ENCODE data around the gene ULBP1.
"Not testable (repeated sequence)": the region's sequence is repeated elsewhere in the genome, so short reads cannot be mapped to it uniquely, and the experiment has no call there.

The ULBP1 gene

GRCh38 chr6:150018846-150019580 is 55.3 kb downstream of the ULBP1 start:
- Mint-ChIP-seq H3K27me3 (ENCODE audit: low read depth) (peaks cover 60% of the 10 kb centered on the region), H3K27ac (no peak overlapping the region), H3K9me3 (no peaks in the 10 kb centered on the region), H3K4me1 (ENCODE audit: low read depth) (peaks cover 6% of the 10 kb centered on the region), H3K36me3 (ENCODE audit: low read depth) (no peaks in the 10 kb centered on the region), H3K4me3 (no peak overlapping the region)
- DNase-seq (ENCODE audit: low spot score), result no peak

GRCh38 chr6:150021870-150022269 is 58.1 kb downstream of the ULBP1 start:
- H3K4me1 Mint-ChIP-seq (ENCODE audit: low read depth); H3K4me3 Mint-ChIP-seq; H3K9me3 Mint-ChIP-seq: not testable (repeated sequence)

More at GRCh38 chr6:150021870-150022269, 58.1 kb downstream of the ULBP1 start:
- not testable (repeated sequence) for H3K36me3 Mint-ChIP-seq (ENCODE audit: low read depth); DNase-seq (ENCODE audit: low spot score); H3K27ac Mint-ChIP-seq
- H3K27me3 Mint-ChIP-seq (ENCODE audit: low read depth), result peaks cover 65% of the 10 kb centered on the region
